ENCODE data around the gene SLC25A26. TPM values are rescaled to one million over a fixed set of nuclear protein-coding genes. Genes with fewer than 3 reads are reported as not detected.
A peak's percentile ranks its signal among the peaks of the same experiment; 100 is the strongest.

Gene SLC25A26
- total RNA-seq, 4 donors from 2014 or later, result 4.2 to 17.3 (median 12.2) TPM

DNA sequence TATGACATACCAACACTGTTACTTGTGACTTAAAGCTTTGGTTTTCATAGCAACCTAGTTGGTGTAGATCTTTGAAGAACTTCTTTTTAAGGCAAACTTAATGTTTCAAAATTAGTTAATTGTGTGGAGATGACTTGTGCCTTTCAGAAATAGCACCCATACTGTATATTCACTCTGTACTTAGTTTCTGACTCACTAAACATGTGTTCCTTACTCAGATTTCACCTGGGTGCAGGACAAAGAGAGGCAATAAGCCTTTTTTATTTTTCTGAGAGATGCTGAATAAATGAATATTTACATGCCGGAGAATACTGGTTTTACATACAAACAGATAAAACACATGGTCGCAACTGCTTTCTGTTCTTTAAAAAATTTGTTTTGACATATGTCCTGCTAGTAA, 44.8 kb downstream of the SLC25A26 start:
- Histone ChIP-seq H3K9me3 (no peaks in the 10 kb centered on the region), H3K27me3 (no peaks in the 10 kb centered on the region), H3K36me3 (no peaks in the 10 kb centered on the region), H3K4me3 (no peak overlapping the region), H3K4me1 (peaks cover 0 to 25% (median 7%) of the 10 kb centered on the region in 4 donors), H3K27ac (no peak overlapping the region)
- TF ChIP-seq EP300 (IDR thresholded peaks at IDR 0.05; ENCODE audit: low read depth) (no peak), POLR2A (IDR thresholded peaks at IDR 0.05) (no peak), POLR2AphosphoS5 (IDR thresholded peaks at IDR 0.05) (no peak)
- TF ChIP-seq, protein P1, sequence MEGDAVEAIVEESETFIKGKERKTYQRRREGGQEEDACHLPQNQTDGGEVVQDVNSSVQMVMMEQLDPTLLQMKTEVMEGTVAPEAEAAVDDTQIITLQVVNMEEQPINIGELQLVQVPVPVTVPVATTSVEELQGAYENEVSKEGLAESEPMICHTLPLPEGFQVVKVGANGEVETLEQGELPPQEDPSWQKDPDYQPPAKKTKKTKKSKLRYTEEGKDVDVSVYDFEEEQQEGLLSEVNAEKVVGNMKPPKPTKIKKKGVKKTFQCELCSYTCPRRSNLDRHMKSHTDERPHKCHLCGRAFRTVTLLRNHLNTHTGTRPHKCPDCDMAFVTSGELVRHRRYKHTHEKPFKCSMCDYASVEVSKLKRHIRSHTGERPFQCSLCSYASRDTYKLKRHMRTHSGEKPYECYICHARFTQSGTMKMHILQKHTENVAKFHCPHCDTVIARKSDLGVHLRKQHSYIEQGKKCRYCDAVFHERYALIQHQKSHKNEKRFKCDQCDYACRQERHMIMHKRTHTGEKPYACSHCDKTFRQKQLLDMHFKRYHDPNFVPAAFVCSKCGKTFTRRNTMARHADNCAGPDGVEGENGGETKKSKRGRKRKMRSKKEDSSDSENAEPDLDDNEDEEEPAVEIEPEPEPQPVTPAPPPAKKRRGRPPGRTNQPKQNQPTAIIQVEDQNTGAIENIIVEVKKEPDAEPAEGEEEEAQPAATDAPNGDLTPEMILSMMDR (IDR thresholded peaks at IDR 0.05), result no peak
- in situ Hi-C loops (cut with MboI; ENCODE audit: low pct_ligation_motif_present in 1 of 4, low pct_unique_long_range_greater_than_20kb in 1 of 4, low sequenced_read_pairs in 3 of 4), result no loop called here
- no peak for DNase-seq
- WGBS, 2 donors (ENCODE audit: low coverage in 1 of 2), result 88 to 90% methylated on average over 2 of the region's 2 CpGs
- intact Hi-C loops (cut with DNase I; ENCODE audit: low total_unique reads), result loop anchor here (5.0 kb wide), 1 partner anchor 562 kb away; no protein-coding TSS in a partner anchor

DNA sequence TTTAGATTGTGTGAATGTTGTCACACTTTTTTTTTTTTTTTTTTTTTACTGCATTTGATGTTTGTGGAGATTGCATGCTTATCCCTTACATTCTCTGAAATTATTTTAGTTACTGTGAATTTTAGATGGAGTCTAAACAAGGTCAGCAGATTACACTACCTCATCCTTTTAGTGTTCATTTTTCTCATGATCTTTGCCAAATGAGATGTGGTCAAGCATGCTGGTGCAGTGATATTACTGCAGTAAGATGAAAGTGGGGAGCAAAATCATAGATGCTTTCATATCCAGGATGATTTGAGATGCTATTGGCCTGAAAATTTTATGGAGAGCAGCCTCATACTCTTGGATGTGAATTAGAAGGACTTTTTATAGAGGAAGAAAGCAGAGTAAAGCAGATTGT, 45.8 kb downstream of the SLC25A26 start:
- in situ Hi-C loops (cut with MboI; ENCODE audit: low pct_ligation_motif_present in 1 of 4, low pct_unique_long_range_greater_than_20kb in 1 of 4, low sequenced_read_pairs in 3 of 4) (no loop called here), intact Hi-C loops (cut with DNase I; ENCODE audit: low total_unique reads) (loop anchor here (5.0 kb wide), 1 partner anchor 561 kb away; no protein-coding TSS in a partner anchor)
- TF ChIP-seq POLR2AphosphoS5 (IDR thresholded peaks at IDR 0.05) (no peak), EP300 (IDR thresholded peaks at IDR 0.05; ENCODE audit: low read depth) (no peak), POLR2A (IDR thresholded peaks at IDR 0.05) (no peak)
- TF ChIP-seq, protein P1 (IDR thresholded peaks at IDR 0.05), result no peak
- peaks cover 0 to 31% (median 7%) of the 10 kb centered on the region in 4 donors for H3K4me1 ChIP-seq
- H3K27me3 ChIP-seq, result no peaks in the 10 kb centered on the region
- DNase-seq, result no peak
- H3K9me3 ChIP-seq, result no peaks in the 10 kb centered on the region
- H3K27ac ChIP-seq, result no peak overlapping the region
- no peaks in the 10 kb centered on the region for H3K36me3 ChIP-seq
- no peak overlapping the region for H3K4me3 ChIP-seq

DNA sequence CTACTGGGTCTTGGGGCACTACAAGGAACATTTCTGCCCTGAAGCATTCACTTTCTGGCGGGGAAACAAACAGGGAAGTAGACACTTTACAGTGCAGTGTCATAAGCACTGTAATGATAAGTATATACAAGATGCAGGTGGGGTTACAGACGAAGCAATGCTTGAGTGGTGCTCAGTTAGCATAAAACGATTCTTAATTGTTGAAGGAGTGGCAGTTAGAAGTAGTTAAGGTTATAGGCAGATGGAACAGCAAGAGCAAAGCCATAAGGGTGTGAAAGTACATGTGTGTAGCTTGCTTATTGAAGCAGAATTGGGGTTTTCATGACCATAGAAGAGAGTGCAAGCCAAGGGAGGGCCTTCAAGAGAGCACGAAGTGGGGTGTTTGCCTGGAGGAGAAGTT, 46.2 kb downstream of the SLC25A26 start:
- no peaks in the 10 kb centered on the region for H3K9me3 ChIP-seq
- peak overlapping the region in 2 of 4 donors; percentile 7 to 33 for H3K27ac ChIP-seq
- no peak for DNase-seq
- no peak overlapping the region for H3K4me3 ChIP-seq
- 40 to 90% methylated on average over 3 to 4 of the region's 4 CpGs for WGBS, 2 donors (ENCODE audit: low coverage in 1 of 2)
- H3K27me3 ChIP-seq, result no peaks in the 10 kb centered on the region
- in situ Hi-C loops (cut with MboI; ENCODE audit: low pct_ligation_motif_present in 1 of 4, low pct_unique_long_range_greater_than_20kb in 1 of 4, low sequenced_read_pairs in 3 of 4) (no loop called here), intact Hi-C loops (cut with DNase I; ENCODE audit: low total_unique reads) (loop anchor here (5.0 kb wide), 1 partner anchor 560 kb away; no protein-coding TSS in a partner anchor)
- no peak for TF ChIP-seq EP300 (IDR thresholded peaks at IDR 0.05; ENCODE audit: low read depth)
- H3K4me1 ChIP-seq, result peaks cover 0 to 31% (median 7%) of the 10 kb centered on the region in 4 donors
- H3K36me3 ChIP-seq, result no peaks in the 10 kb centered on the region

DNA sequence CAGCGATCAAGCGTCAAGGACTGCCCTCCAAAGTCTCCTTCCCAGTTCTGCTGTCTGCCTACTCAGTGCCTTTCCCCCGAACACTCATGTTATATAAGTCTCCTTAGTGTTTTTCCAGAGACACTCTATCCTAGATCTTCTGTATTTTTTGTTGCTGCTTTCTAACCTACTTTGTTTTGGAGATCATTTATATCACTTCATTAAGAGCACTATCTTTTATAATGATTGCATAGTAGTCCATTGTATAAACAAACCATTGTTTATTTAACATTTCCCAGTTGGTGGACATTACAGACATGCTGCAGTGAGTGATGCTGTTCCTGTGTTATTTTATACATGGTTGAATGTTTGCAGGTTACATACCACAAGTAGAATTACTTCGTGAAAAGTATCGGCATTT, 47.1 kb downstream of the SLC25A26 start:
- H3K4me1 ChIP-seq, result peaks cover 0 to 31% (median 7%) of the 10 kb centered on the region in 4 donors
- H3K27ac ChIP-seq, result no peak overlapping the region
- no peaks in the 10 kb centered on the region for H3K27me3 ChIP-seq
- intact Hi-C loops (cut with DNase I; ENCODE audit: low total_unique reads) (loop anchor here (5.0 kb wide), 1 partner anchor 559 kb away; no protein-coding TSS in a partner anchor), in situ Hi-C loops (cut with MboI; ENCODE audit: low pct_ligation_motif_present in 1 of 4, low pct_unique_long_range_greater_than_20kb in 1 of 4, low sequenced_read_pairs in 3 of 4) (no loop called here)
- 89 to 100% methylated on average over 4 to 5 of the region's 5 CpGs for WGBS, 2 donors (ENCODE audit: low coverage in 1 of 2)
- TF ChIP-seq EP300 (IDR thresholded peaks at IDR 0.05; ENCODE audit: low read depth) (no peak), POLR2A (IDR thresholded peaks at IDR 0.05) (no peak), POLR2AphosphoS5 (IDR thresholded peaks at IDR 0.05) (no peak)
- TF ChIP-seq, protein P1 (IDR thresholded peaks at IDR 0.05), result no peak
- DNase-seq, result no peak
- H3K36me3 ChIP-seq, result no peaks in the 10 kb centered on the region
- no peak overlapping the region for H3K4me3 ChIP-seq
- no peaks in the 10 kb centered on the region for H3K9me3 ChIP-seq

DNA sequence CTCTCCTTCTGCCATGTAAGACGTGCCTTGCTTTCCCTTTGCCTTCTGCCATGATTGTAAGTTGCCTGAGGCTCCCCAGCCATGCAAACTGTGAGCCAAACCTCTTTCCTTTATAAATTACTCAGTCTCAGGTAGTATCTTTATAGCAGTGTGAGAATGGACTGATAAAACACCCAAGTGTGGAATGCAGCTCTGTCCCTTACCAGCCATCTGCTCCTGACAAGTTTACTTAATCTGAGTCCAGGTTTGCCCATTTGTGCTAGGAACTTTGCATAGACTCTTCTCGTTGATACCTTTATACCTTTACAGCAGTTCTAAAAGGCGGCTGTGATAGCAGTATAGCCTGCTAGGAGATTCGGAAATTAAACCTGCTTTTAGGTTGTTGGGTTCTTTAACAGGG, 48.1 kb downstream of the SLC25A26 start:
- DNase-seq, result no peak
- TF ChIP-seq EP300 (IDR thresholded peaks at IDR 0.05; ENCODE audit: low read depth) (no peak), POLR2A (IDR thresholded peaks at IDR 0.05) (no peak), POLR2AphosphoS5 (IDR thresholded peaks at IDR 0.05) (no peak)
- TF ChIP-seq, protein P1 (IDR thresholded peaks at IDR 0.05), result no peak
- H3K27ac ChIP-seq, result peak overlapping the region in 1 of 4 donors; percentile 26
- H3K9me3 ChIP-seq, result no peaks in the 10 kb centered on the region
- no peak overlapping the region for H3K4me3 ChIP-seq
- H3K4me1 ChIP-seq, result peaks cover 0 to 31% (median 7%) of the 10 kb centered on the region in 4 donors
- in situ Hi-C loops (cut with MboI; ENCODE audit: low pct_ligation_motif_present in 1 of 4, low pct_unique_long_range_greater_than_20kb in 1 of 4, low sequenced_read_pairs in 3 of 4) (no loop called here), intact Hi-C loops (cut with DNase I; ENCODE audit: low total_unique reads) (loop anchor here (5.0 kb wide), 1 partner anchor 558 kb away; no protein-coding TSS in a partner anchor)
- H3K27me3 ChIP-seq, result no peaks in the 10 kb centered on the region
- H3K36me3 ChIP-seq, result no peaks in the 10 kb centered on the region
- 75% methylated on average over 4 of the region's 4 CpGs; no CpG with 5 or more reads in 1 of the 2 donors for WGBS, 2 donors (ENCODE audit: low coverage in 1 of 2)

All from transverse colon (tissue), 4 donors.